Kidney (tissue), 14 donors: ENCODE measurements around the gene RNF5. TPM values are rescaled to one million over a fixed set of nuclear protein-coding genes. Genes with fewer than 3 reads are reported as not detected.

Experiments
- DNase-seq, 5 donors: peaks; one replicate each; pipeline ENCODE4 v3.0.0-alpha.2; 2013 to 2020
- FAIRE-seq: peaks from 2 replicates; lab custom pipeline; 2012; peaks lifted over from hg19 to GRCh38; lab: Jason Lieb, UNC
- H3K27ac ChIP-seq, 2 donors: one replicate each; pipeline ENCODE4 v1.7.0; 2013; ENCODE audit warnings: low read depth in 2 of 2, low read length in 2 of 2, inconsistent platforms in 1 of 2
- H3K27me3 ChIP-seq: one replicate; pipeline ENCODE4 v1.7.1; 2013; ENCODE audit warnings: low read length, inconsistent platforms; ENCODE audit not compliant: control insufficient read depth, insufficient read depth
- H3K36me3 ChIP-seq, 3 donors: one replicate each; pipeline versions ENCODE4 v1.7.0 to v1.7.1; 2013; ENCODE audit warnings: low read length in 3 of 3, control low read depth in 1 of 3, inconsistent platforms in 1 of 3; ENCODE audit not compliant: insufficient read depth in 3 of 3, control insufficient read depth in 2 of 3
- H3K4me1 ChIP-seq, 3 donors: one replicate each; pipeline versions ENCODE4 v1.7.0 to v1.7.1; 2013; ENCODE audit warnings: low read length in 3 of 3, inconsistent platforms in 1 of 3, low read depth in 1 of 3; ENCODE audit not compliant: control insufficient read depth in 2 of 3, insufficient read depth in 2 of 3
- H3K4me3 ChIP-seq, 3 donors: one replicate each; pipeline versions ENCODE4 v1.7.0 to v1.8.1; 2013; ENCODE audit warnings: low read length in 3 of 3, control low read depth in 1 of 3, inconsistent platforms in 1 of 3
- H3K9ac ChIP-seq, 3 donors: one replicate each; pipeline versions ENCODE4 v1.7.0 to v1.7.1; 2013; ENCODE audit warnings: low read length in 3 of 3, control low read depth in 1 of 3, inconsistent platforms in 1 of 3
- H3K9me3 ChIP-seq, 3 donors: one replicate each; pipeline versions ENCODE4 v1.7.0 to v1.7.1; 2013; ENCODE audit warnings: low read length in 3 of 3, control low read depth in 1 of 3, inconsistent platforms in 1 of 3; ENCODE audit not compliant: control insufficient read depth in 2 of 3, insufficient read depth in 1 of 3
- CTCF ChIP-seq: IDR thresholded peaks from 3 replicates; pipeline ENCODE4 v1.5.1; 2012; ENCODE audit warnings: mild to moderate bottlenecking, moderate library complexity, borderline replicate concordance; ENCODE audit not compliant: insufficient read depth; ENCODE audit errors: extremely low read depth
- intact Hi-C: fragments of 100-400 bp; cut with DNase I; formaldehyde crosslinking; loops from one replicate; pipeline ENCODE4 v1.11.1; 2022
- polyA plus RNA-seq: library from polyadenylated mRNA; stranded (reverse); fragments of 350-450 nt; fragmentation: Illumina TruSeq; extraction: RNeasy Lipid Tissue Mini Kit (QIAGEN cat#74804); gene quantifications from one replicate; pipeline ENCODE4 v1.2.3, GENCODE V29; 2014; ENCODE audit warnings: low read depth, low replicate concordance; ENCODE audit not compliant: insufficient read depth
- total RNA-seq: library from RNA; stranded (reverse); fragmentation: NEBNext Ultra II Directional; extraction: Animal tissue kit (Norgen Biotek cat#: 25700); gene quantifications from one replicate; pipeline ENCODE4 v1.2.1, GENCODE V29; 2021
- donor health status: control.
- donor health status: control.
- donor health status: control.
- donor health status: control.
- donor health status: control.
- donor health status: DM: yes; HTN: yes; CAD: no.
- donor health status: Normal renal cell carcinoma (clear cell type).

RNF5 gene
- total and polyA plus RNA-seq, 2 donors from 2014 or later, result 74.1 to 208 TPM

DNA sequence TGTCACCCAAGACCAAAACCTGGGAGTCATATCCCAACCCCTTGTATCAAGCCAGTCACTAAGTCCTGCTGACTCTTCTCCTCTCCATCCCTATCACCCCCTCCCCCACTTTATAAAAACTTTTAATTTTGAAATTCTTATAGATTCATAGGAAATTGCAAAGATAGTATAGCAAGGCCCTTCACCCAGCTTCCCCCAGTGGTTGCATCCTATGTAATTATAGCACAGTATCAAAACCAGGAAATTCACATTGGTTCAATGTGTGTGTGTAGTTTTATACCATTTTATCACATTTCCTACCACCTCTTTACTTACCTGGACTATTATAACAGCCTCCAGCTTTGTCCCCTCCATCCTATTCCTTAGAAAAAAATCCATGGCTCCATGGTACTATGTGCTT is 20.2 kb upstream of the RNF5 start:
- FAIRE-seq (no peak), DNase-seq (no peak)
- Histone ChIP-seq H3K27me3 (no peaks in the 10 kb centered on the region), H3K4me3 (no peak overlapping the region), H3K4me1 (peaks cover 2 to 12% (median 6%) of the 10 kb centered on the region in 3 donors), H3K9me3 (no peaks in the 10 kb centered on the region), H3K36me3 (peaks cover 5 to 22% (median 12%) of the 10 kb centered on the region in 3 donors), H3K9ac (no peak overlapping the region), H3K27ac (no peak overlapping the region)
- no peak for TF ChIP-seq CTCF
- intact Hi-C loops, result no loop called here

GRCh38 chr6:32163559-32164258 is 14.5 kb upstream of the RNF5 start:
- no peak for FAIRE-seq
- no peak for TF ChIP-seq CTCF
- peak overlapping the region in 1 of 2 donors; percentile 22 for H3K27ac ChIP-seq

GRCh38 chr6:32164295-32164694 is 13.9 kb upstream of the RNF5 start, which contains the start of gene EGFL8:
EGFL8 (plus strand) TSS chr6:32164595; CDS start chr6:32166166, 1,571 bp downstream.
- no peak for FAIRE-seq
- TF ChIP-seq CTCF, result no peak
- Histone ChIP-seq H3K4me3 (no peak within 1 kb of the TSS), H3K27ac (peak within 1 kb of the TSS in 1 of 2 donors; percentile 22), H3K9ac (no peak within 1 kb of the TSS), H3K36me3 (peaks cover 0 to 16% (median 0%) of the 10 kb centered on the region in 3 donors), H3K4me1 (no peaks in the 10 kb centered on the region), H3K27me3 (no peaks in the 10 kb centered on the region), H3K9me3 (no peaks in the 10 kb centered on the region)
- no peak for DNase-seq
- intact Hi-C loops, result no loop called here

More at GRCh38 chr6:32163559-32164258, 14.5 kb upstream of the RNF5 start:
- H3K9ac ChIP-seq, result no peak overlapping the region
- no peaks in the 10 kb centered on the region for H3K9me3 ChIP-seq
- H3K36me3 ChIP-seq, result peaks cover 0 to 12% (median under 1%) of the 10 kb centered on the region in 3 donors
- H3K27me3 ChIP-seq, result no peaks in the 10 kb centered on the region
- no peaks in the 10 kb centered on the region for H3K4me1 ChIP-seq
- no peak overlapping the region for H3K4me3 ChIP-seq
- intact Hi-C loops, result no loop called here
- DNase-seq, result peak in 1 of 5 donors; percentile 67
